Liver (tissue), 9 donors: Measurements from ENCODE around the gene MYOCOS. TPM values are rescaled to one million over a fixed set of nuclear protein-coding genes. Genes with fewer than 3 reads are reported as not detected.

Experiments used
- DNase-seq: peaks from one replicate; pipeline ENCODE4 v3.0.0-alpha.2; 2017; ENCODE audit warnings: low spot score
- H3K27ac ChIP-seq, 2 donors: one replicate each; pipeline ENCODE4 v1.7.0; 2013; ENCODE audit warnings: inconsistent platforms in 2 of 2, low read length in 2 of 2, control low read depth in 1 of 2, low read depth in 1 of 2, mild to moderate bottlenecking in 1 of 2
- H3K27me3 ChIP-seq, 4 donors: one replicate each; pipeline versions ENCODE4 v1.6.1 to v1.7.0; 2013; ENCODE audit warnings: low read length in 3 of 4, inconsistent platforms in 1 of 4, mild to moderate bottlenecking in 1 of 4, moderate library complexity in 1 of 4; ENCODE audit not compliant: control insufficient read depth in 4 of 4, insufficient read depth in 4 of 4
- H3K36me3 ChIP-seq, 4 donors: one replicate each; pipeline versions ENCODE4 v1.6.1 to v1.7.0; 2013; ENCODE audit warnings: low read length in 3 of 4, mild to moderate bottlenecking in 3 of 4, low read depth in 1 of 4, moderate library complexity in 1 of 4; ENCODE audit not compliant: control insufficient read depth in 4 of 4, insufficient read depth in 3 of 4
- H3K4me1 ChIP-seq, 4 donors: one replicate each; pipeline versions ENCODE4 v1.6.1 to v1.7.0; 2013; ENCODE audit warnings: low read length in 3 of 4, mild to moderate bottlenecking in 3 of 4, moderate library complexity in 1 of 4; ENCODE audit not compliant: control insufficient read depth in 4 of 4, insufficient read depth in 4 of 4
- H3K4me3 ChIP-seq, 3 donors: one replicate each; pipeline versions ENCODE4 v1.6.1 to v1.7.0; 2013; ENCODE audit warnings: low read length in 3 of 3, control low read depth in 1 of 3, low read depth in 1 of 3, mild to moderate bottlenecking in 1 of 3
- H3K9ac ChIP-seq, 2 donors: one replicate each; pipeline ENCODE4 v1.7.0; 2013; ENCODE audit warnings: low read length in 2 of 2, mild to moderate bottlenecking in 2 of 2, moderate library complexity in 2 of 2, control low read depth in 1 of 2, low read depth in 1 of 2
- H3K9me3 ChIP-seq, 4 donors: one replicate each; pipeline versions ENCODE4 v1.6.1 to v1.7.0; 2013; ENCODE audit warnings: low read length in 3 of 4; ENCODE audit not compliant: control insufficient read depth in 4 of 4
- CTCF ChIP-seq: fragments of 150-350 bp; IDR thresholded peaks from 2 replicates; pipeline ENCODE4 v1.5.1; 2017; ENCODE audit warnings: improper control_type of control experiment, low read depth, low read length; ENCODE audit not compliant: missing input control
- EGR1 ChIP-seq, 2 donors: IDR thresholded peaks; 2 replicates each; pipeline ENCODE4 v1.6.1; 2016 to 2018; ENCODE audit warnings: antibody characterized with exemption in 2 of 2, low read depth in 2 of 2
- FOXA1 ChIP-seq: IDR thresholded peaks from 2 replicates; pipeline ENCODE4 v1.6.1; 2016; ENCODE audit warnings: antibody characterized with exemption
- FOXA2 ChIP-seq: IDR thresholded peaks from 2 replicates; pipeline ENCODE4 v1.6.1; 2016; ENCODE audit warnings: antibody characterized with exemption
- GABPA ChIP-seq, 2 donors: IDR thresholded peaks in 1 of 2; conservative IDR thresholded peaks in 1 of 2; 2 replicates each; pipeline ENCODE4 v1.6.1; 2016; ENCODE audit warnings: antibody characterized with exemption in 2 of 2, mild to moderate bottlenecking in 1 of 2, moderate library complexity in 1 of 2
- HNF4A ChIP-seq, 2 donors: conservative IDR thresholded peaks; 2 replicates each; pipeline ENCODE4 v1.6.1; 2016; ENCODE audit warnings: antibody characterized with exemption in 2 of 2, mild to moderate bottlenecking in 2 of 2
- HNF4G ChIP-seq: IDR thresholded peaks from 2 replicates; pipeline ENCODE4 v1.6.1; 2016; ENCODE audit warnings: antibody characterized with exemption
- JUND ChIP-seq, 2 donors: IDR thresholded peaks; 2 replicates each; pipeline ENCODE4 v1.6.1; 2016; ENCODE audit warnings: antibody characterized with exemption in 2 of 2
- NR2F2 ChIP-seq: IDR thresholded peaks from 2 replicates; pipeline ENCODE4 v1.6.1; 2016; ENCODE audit warnings: antibody characterized with exemption
- RAD21 ChIP-seq, 2 donors: IDR thresholded peaks; 2 replicates each; pipeline ENCODE4 v1.6.1; 2016; ENCODE audit warnings: antibody characterized with exemption in 2 of 2, mild to moderate bottlenecking in 2 of 2
- RXRA ChIP-seq, 2 donors: IDR thresholded peaks; 2 replicates each; pipeline ENCODE4 v1.6.1; 2017 to 2018; ENCODE audit warnings: antibody characterized with exemption in 2 of 2, mild to moderate bottlenecking in 1 of 2
- SP1 ChIP-seq: IDR thresholded peaks from 2 replicates; pipeline ENCODE4 v1.6.1; 2018; ENCODE audit warnings: antibody characterized with exemption, mild to moderate bottlenecking
- TAF1 ChIP-seq: conservative IDR thresholded peaks from 2 replicates; pipeline ENCODE4 v1.6.1; 2016; ENCODE audit warnings: antibody characterized with exemption, mild to moderate bottlenecking
- YY1 ChIP-seq: IDR thresholded peaks from 2 replicates; pipeline ENCODE4 v1.6.1; 2016; ENCODE audit warnings: antibody characterized with exemption, mild to moderate bottlenecking
- whole genome bisulfite sequencing: extraction: QIAGEN DNeasy Blood & Tissue Kit; methylation state at CpG from one replicate; pipeline ENCODE4 v1.1.7; 2013; 5-methylcytosine and 5-hydroxymethylcytosine counted together
- polyA plus RNA-seq, 2 donors: library from polyadenylated mRNA; stranded (reverse) in 1 of 2; unstranded in 1 of 2; fragments of 200-250 nt in 1 of 2; fragments of >200 nt in 1 of 2; fragmentation: Nextera tagmentation in 1 of 2; extraction: Ambion mirVana in 1 of 2; gene quantifications; one replicate each; pipeline versions ENCODE4 v1.2.1 to v1.2.3, GENCODE V29; 2013 to 2015
- total RNA-seq, 2 donors: library from RNA; depleted of rRNA; stranded (reverse); fragments of >200 nt; gene quantifications; one replicate each; pipeline ENCODE4 v1.2.3, GENCODE V29; 2014
- TF ChIP-seq, protein P1 (sequence below): IDR thresholded peaks from 2 replicates; pipeline ENCODE4 v1.6.1; 2016; ENCODE audit warnings: antibody characterized with exemption, mild to moderate bottlenecking
- TF ChIP-seq, protein P2 (sequence below): IDR thresholded peaks from 2 replicates; pipeline ENCODE4 v1.6.1; 2016; ENCODE audit warnings: antibody characterized with exemption
- TF ChIP-seq, protein P3 (sequence below): IDR thresholded peaks from 2 replicates; pipeline ENCODE4 v1.6.1; 2016; ENCODE audit warnings: antibody characterized with exemption
- TF ChIP-seq, protein P4 (sequence below): IDR thresholded peaks from 2 replicates; pipeline ENCODE4 v1.6.1; 2016; ENCODE audit warnings: antibody characterized with exemption
- donor health status: healthy.
- donor health status: healthy.
- donor health status: healthy.
- donor health status: healthy.
- donor health status: healthy.

Gene MYOCOS
- total and polyA plus RNA-seq, 4 donors, result 0.08 TPM; not detected in 3

DNA sequence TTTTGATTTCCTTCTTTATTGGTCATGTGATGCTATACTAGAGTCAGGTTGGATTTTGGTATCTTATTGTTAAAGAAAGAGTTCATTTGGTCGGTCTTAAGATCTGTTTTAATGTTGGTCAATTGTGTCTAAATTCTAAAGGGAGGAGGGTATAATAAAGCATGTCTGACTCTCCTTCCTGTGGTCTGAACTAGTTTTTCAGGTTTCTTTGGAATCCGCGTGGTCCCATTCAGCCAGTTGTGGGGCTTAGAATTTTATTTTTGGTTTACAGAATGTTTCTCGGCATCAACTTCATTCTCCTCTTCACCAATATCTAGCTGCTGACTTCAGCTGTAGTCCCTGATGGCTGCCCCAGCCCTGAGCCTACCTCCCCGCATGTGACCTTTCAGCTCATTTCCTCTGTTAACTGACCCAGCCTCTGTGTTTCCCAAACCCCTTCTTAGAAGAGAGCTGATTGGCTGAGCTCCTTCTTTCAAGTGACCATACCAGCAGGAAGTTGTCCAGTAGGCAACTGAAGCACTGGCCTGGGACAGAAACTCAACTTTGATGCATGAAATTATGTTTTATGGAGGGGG, 39.1 kb downstream of the MYOCOS start:
- no peak for DNase-seq
- Histone ChIP-seq H3K27ac (no peak overlapping the region), H3K9me3 (no peaks in the 10 kb centered on the region), H3K36me3 (no peaks in the 10 kb centered on the region), H3K27me3 (no peaks in the 10 kb centered on the region), H3K4me3 (no peak overlapping the region), H3K4me1 (peaks cover 0 to under 1% (median 0%) of the 10 kb centered on the region in 4 donors), H3K9ac (no peak overlapping the region)
- TF ChIP-seq, protein P1, sequence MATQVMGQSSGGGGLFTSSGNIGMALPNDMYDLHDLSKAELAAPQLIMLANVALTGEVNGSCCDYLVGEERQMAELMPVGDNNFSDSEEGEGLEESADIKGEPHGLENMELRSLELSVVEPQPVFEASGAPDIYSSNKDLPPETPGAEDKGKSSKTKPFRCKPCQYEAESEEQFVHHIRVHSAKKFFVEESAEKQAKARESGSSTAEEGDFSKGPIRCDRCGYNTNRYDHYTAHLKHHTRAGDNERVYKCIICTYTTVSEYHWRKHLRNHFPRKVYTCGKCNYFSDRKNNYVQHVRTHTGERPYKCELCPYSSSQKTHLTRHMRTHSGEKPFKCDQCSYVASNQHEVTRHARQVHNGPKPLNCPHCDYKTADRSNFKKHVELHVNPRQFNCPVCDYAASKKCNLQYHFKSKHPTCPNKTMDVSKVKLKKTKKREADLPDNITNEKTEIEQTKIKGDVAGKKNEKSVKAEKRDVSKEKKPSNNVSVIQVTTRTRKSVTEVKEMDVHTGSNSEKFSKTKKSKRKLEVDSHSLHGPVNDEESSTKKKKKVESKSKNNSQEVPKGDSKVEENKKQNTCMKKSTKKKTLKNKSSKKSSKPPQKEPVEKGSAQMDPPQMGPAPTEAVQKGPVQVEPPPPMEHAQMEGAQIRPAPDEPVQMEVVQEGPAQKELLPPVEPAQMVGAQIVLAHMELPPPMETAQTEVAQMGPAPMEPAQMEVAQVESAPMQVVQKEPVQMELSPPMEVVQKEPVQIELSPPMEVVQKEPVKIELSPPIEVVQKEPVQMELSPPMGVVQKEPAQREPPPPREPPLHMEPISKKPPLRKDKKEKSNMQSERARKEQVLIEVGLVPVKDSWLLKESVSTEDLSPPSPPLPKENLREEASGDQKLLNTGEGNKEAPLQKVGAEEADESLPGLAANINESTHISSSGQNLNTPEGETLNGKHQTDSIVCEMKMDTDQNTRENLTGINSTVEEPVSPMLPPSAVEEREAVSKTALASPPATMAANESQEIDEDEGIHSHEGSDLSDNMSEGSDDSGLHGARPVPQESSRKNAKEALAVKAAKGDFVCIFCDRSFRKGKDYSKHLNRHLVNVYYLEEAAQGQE, result no peak
- TF ChIP-seq TAF1 (no peak), HNF4G (no peak), YY1 (no peak), FOXA1 (no peak)
- TF ChIP-seq, protein P2, sequence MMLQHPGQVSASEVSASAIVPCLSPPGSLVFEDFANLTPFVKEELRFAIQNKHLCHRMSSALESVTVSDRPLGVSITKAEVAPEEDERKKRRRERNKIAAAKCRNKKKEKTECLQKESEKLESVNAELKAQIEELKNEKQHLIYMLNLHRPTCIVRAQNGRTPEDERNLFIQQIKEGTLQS, result no peak
- 95% methylated on average over 5 of the region's 5 CpGs for WGBS

- 88% methylated on average over 7 of the region's 7 CpGs for WGBS
- no peak for DNase-seq
- TF ChIP-seq HNF4G, result no peak
- TF ChIP-seq YY1, result no peak
- TF ChIP-seq CTCF, result no peak
- TF ChIP-seq, protein P1, result no peak
- no peak for TF ChIP-seq FOXA2
- TF ChIP-seq GABPA (IDR thresholded peaks at IDR 0.05 in 1 of 2, conservative IDR thresholded peaks at IDR 0.05 in 1 of 2), result no peak
- TF ChIP-seq NR2F2, result no peak
- TF ChIP-seq, protein P3, sequence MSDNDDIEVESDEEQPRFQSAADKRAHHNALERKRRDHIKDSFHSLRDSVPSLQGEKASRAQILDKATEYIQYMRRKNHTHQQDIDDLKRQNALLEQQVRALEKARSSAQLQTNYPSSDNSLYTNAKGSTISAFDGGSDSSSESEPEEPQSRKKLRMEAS, result no peak
- TF ChIP-seq, protein P4, sequence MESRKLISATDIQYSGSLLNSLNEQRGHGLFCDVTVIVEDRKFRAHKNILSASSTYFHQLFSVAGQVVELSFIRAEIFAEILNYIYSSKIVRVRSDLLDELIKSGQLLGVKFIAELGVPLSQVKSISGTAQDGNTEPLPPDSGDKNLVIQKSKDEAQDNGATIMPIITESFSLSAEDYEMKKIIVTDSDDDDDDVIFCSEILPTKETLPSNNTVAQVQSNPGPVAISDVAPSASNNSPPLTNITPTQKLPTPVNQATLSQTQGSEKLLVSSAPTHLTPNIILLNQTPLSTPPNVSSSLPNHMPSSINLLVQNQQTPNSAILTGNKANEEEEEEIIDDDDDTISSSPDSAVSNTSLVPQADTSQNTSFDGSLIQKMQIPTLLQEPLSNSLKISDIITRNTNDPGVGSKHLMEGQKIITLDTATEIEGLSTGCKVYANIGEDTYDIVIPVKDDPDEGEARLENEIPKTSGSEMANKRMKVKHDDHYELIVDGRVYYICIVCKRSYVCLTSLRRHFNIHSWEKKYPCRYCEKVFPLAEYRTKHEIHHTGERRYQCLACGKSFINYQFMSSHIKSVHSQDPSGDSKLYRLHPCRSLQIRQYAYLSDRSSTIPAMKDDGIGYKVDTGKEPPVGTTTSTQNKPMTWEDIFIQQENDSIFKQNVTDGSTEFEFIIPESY, result no peak
- TF ChIP-seq HNF4A (conservative IDR thresholded peaks at IDR 0.05), result no peak
- TF ChIP-seq SP1, result no peak
- TF ChIP-seq, protein P2, result no peak
- no peak for TF ChIP-seq RXRA (IDR thresholded peaks at IDR 0.05)
- TF ChIP-seq JUND (IDR thresholded peaks at IDR 0.05), result no peak
- TF ChIP-seq FOXA1, result no peak
- no peak for TF ChIP-seq RAD21 (IDR thresholded peaks at IDR 0.05)
- no peak for TF ChIP-seq EGR1 (IDR thresholded peaks at IDR 0.05; ENCODE audit: low read depth in 2 of 2)
- TF ChIP-seq TAF1, result no peak
- H3K36me3 ChIP-seq, result no peaks in the 10 kb centered on the region
- no peak overlapping the region for H3K4me3 ChIP-seq
- no peak overlapping the region for H3K9ac ChIP-seq
- H3K27ac ChIP-seq, result no peak overlapping the region
- H3K9me3 ChIP-seq, result no peaks in the 10 kb centered on the region
- H3K27me3 ChIP-seq, result no peaks in the 10 kb centered on the region
- no peaks in the 10 kb centered on the region for H3K4me1 ChIP-seq
Observed at GRCh38 chr1:171663036-171663853, 41.2 kb downstream of the MYOCOS start.
